ENCODE results near the gene TRPM1.
"Not testable (repeated sequence)": the region's sequence is repeated elsewhere in the genome, so short reads cannot be mapped to it uniquely, and the experiment has no call there.

DNA sequence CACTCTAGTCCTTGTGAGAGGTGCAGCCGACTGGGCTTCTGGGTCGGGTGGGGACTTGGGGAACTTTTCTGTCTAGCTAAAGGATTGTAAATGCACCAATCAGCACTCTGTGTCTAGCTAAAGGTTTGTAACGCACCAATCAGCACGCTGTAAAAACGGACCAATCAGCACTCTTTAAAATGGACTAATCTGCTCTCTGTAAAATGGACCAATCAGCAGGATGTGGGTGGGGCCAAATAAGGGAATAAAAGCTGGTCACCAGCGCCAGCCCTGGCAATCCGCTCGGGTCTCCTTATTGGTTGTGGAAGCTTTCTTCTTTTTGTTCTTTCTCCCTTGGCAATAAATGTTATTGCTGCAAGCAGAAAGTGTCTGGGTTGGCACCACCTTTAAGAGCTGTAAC lies 13.5 kb downstream of the TRPM1 start:
- TF ChIP-seq POLR2A, CTCF (IDR thresholded peaks at IDR 0.05): not testable (repeated sequence)
